GM18873 (cell line): ENCODE data around the gene MRPL14.

Experiments
- ATAC-seq: cut with Tn5 transposase; IDR thresholded peaks from one replicate; pipeline ENCODE4 v1.9.1; 2021; ENCODE audit warnings: mild to moderate bottlenecking, moderate library complexity, moderate number of reproducible peaks; ENCODE audit not compliant: unreplicated experiment, low FRiP score

MRPL14 gene

DNA sequence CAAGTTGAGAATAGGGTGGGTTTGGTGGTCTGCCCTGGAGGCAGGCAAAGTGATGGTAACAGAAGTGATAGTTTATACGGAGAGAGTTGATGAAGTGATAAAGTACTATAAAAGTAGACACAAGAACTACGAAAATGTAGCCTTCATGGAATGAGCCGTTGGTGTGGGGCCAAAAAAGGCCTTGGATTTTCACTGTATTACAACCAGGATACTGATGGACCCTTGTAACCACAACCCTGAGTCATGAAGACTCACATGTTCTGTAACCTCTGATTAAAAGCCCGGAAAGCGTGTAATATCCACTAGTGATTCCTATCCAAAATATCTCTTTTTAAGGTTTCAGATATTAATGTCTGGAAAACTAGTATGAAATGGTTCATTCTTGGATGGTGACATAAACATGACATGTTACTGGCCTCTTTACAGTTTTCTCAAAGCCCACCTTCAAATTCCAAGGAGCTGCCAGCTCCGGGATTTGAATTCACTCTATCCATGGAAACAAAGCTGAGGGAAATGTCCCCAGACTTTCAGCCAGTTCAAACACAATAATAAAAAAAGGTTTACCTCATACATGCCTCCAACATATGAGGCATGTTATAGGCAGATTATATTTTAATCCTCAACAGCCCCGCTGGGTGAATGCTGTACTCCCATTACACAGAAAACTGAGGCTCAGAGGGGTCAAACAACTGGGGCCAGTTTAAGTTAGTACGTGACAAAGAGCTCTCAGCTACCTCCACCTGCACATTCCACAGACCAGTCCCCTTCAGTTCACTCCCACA lies 55.4 kb downstream of the MRPL14 start:
- ATAC-seq = no peak

DNA sequence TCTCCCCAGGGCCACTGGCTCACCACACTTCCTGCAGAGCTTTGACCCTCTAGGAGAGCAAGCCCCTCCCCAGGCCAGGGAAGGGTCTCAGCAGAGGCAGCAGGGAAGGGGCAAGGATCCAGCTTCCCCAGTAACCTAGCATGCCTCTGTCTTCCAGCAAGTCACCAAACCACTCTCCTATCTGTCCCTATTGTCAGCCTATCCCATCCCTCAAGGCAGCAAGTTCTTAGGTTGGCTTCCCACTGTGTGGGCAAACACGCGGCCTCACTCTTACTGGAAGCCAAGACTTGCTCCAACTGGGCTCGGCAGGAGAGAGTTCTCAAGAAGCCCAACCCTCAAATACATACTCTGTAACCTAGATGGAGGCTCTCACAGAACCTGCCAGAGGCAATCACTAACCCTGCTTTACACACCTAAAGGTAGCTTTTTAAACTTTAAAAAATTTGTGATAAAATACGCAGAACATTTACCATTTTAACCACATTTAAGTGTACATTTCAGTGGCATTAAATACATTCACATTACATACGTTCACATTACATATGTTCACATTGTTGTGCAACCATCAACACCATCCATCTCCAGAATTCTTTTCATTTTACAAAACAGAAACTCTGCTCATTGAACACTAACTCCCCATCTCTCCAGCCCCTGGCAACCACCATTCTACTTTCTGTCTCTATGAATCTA lies 58.5 kb downstream of the MRPL14 start:
- no peak for ATAC-seq

DNA sequence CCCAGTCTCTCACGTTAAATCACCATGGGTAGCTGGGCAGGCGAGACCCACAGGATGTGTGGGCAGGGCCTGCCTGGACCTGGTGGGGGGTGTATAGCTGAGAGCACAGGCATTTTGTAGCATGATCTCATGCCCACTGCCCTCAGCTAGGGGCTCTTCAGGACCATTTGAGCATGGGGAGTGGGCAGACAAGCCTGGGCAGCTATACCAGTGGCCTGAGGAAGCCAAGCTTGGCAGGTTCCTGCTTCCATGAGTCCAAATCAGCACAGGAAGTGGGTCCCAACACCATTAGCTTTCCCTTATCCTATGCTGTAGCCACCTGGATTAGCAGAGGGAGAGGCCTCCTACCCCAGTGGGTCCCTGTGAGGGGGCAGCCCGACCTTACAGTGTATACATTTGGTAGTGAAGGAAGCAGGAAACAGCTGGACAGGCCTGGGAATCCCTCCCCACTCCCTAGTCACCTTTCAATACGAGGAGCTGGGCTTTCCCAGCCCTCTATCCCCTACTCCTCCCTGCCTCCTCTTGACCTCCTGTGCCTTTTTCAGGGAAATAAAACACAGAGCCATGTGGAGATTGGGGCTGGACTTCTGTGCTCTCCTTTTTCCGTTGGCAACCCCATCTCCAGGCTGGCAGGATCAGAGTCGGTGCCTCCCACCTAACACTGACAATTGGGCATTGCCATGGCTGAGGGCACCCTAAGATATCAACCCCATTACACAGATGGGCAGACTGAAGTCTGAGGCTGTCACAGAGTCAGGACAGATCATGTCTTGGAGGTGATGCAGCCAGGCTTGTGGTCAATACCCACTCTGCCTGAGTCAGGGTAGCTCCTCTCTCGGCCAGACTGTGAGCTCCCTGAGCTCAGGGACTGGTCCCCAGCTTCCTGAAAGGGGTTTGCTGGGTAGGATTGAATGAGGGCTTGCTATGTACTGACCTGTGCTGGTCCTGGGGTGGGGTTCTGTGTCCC lies 59.8 kb downstream of the MRPL14 start:
- ATAC-seq = no peak

DNA sequence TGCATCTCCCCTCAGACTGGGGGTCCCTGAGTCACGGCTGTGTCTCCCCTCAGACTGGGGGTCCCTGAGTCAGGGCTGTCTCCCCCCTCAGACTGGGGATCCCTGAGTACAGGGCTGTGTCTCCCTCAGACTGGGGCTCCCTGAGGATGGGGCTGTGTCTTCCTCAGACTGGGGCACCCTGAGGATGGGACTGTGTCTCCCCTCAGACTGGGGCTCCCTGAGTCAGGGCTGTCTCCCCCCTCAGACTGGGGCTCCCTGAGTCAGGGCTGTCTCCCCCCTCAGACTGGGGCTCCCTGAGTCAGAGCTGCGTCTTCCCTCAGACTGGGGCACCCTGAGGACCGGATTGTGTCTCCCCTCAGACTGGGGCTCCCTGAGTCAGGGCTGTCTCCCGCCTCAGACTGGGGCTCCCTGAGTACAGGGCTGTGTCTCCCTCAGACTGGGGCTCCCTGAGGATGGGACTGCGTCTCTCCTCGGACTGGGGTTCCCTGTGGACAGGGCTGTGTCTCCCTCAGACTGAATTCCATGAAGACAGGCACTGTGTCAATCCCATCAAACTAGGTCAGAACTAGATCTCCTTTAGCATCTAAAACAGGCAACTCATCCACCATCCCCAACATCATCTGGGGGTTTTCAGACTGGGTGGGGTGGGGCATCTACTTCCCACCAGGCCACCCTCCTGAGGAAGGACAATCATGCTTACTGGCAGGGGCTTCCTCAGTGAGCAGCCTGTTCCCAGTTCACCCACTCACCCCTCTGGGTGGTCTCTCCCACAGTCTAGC lies 60.7 kb downstream of the MRPL14 start:
- ATAC-seq = no peak

DNA sequence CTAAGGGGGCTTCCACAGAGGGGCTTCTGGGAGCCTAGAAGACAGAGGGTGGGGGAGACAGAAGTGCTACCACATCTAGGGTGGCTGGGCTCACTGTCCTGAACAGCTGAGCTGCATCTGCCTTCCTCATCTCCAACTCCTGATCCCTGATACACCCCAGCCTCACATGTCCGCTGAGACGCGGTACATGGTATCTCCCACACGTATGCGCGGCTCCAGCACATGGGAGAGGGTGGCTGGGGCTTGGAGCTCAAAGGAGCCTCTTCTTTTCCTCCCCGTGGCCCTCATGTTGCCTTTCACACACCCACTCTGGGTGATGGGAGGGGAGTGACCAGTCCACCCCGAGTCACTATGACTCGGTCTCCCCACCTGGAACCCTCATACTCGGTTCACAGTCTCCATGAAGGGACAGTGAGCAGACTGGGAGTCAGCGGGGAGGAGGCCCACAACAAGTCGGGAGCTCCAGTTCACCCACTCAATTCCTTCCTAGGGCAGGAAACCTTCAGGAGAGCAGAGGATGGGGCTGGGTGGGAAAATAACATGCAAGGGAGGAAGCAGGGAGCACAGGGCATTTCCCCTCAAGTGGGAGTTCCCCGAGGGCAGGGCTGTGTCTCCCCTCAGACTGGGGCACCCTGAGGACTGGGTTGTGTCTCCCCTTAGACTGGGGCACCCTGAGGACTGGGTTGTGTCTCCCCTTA lies 61.7 kb downstream of the MRPL14 start:
- ATAC-seq = no peak

DNA sequence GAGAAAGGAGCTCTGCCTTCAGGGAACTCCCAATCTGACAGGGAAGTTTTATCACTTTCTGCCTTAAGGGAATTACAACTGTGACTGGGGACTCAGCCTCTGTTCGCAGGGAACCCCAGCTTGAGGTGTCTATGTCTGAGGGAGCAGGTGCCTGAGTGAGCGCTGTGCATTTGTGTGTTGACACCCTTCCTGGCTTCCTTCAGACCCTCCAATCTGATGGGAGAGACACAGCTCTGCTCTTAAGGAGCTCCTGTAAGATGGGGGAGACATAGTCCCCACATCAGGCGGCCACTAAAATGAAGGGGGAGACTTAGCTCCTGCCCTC lies 62.3 kb downstream of the MRPL14 start:
- no peak for ATAC-seq

DNA sequence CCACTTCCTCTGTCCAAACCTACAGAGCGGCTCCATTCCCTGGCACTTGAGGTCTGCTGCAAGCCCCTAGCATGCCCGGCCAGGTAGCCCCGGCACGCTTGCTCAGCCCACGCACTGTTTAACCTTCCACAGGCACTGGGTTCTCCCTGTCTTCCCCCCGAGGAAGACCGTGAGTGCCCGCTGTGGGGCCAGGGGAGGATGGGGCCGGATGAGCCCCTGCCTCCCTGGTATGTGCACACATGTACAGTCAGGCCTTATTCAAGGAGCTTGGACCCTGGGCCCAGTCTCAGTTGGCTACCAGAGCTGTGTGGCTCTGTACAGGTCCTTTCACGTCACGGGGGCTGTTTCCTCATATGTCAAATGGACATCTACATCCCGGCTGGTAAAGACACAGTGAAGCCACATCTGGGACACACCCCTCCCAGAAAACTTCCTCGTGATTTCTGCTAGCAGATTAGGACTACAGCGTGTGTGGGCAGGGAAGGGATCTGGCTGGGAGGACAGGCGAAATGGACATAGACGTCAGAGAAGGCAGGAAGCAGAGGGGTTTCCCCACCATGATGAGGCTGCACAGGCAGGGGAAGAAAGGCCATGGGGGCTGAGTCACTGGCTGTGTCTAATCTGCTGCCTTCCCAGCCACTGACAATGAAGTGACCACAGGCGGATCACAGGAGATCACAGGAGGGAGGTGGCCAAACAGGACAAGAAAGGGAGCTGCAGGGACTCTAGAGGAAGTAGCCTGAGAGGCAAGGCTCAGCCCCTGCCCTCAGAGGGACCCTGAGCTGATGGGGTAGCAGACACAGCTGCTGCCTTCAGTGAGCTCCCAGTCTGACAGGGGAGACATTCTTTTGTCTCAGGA lies 62.9 kb downstream of the MRPL14 start:
- no peak for ATAC-seq

DNA sequence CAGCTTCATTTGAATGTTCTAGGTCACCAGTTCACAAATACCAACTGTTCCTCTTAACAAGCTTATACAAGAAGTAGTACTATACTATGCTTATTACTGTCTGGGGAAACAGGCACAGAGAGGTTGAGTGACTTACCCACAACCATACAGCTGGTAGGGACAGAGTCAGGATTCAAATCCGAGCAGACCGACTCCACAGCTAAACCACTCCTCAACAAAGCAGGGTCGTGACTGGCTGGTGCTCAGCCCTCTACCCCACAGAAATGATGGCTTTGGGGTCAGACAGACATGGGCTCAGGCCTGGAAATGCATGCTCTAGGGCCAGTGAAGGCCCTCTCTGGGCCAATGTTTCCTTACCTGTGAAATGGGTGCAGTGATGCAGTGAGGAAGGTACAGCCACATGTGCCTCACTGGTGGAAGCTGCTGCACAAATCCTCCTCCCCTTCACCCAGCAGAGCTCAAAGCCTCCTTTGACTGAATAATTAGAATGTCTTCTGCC lies 63.6 kb downstream of the MRPL14 start:
- no peak for ATAC-seq
